C4-2B (cell line): ENCODE measurements around the gene PIPOX.

Experiments used
- CTCF ChIP-seq: fragments of 450-650 bp; conservative IDR thresholded peaks from 2 replicates; pipeline ENCODE4 v1.5.1; 2017; ENCODE audit warnings: mild to moderate bottlenecking
- ZFX ChIP-seq: fragments of 450-650 bp; IDR thresholded peaks from 2 replicates; pipeline ENCODE4 v1.6.1; 2017

- TF ChIP-seq CTCF (no peak), ZFX (no peak)
Measured at GRCh38 chr17:29032857-29033197, 10.1 kb upstream of the PIPOX start.
